ENCODE data around the gene STAT6.

Gene STAT6

DNA sequence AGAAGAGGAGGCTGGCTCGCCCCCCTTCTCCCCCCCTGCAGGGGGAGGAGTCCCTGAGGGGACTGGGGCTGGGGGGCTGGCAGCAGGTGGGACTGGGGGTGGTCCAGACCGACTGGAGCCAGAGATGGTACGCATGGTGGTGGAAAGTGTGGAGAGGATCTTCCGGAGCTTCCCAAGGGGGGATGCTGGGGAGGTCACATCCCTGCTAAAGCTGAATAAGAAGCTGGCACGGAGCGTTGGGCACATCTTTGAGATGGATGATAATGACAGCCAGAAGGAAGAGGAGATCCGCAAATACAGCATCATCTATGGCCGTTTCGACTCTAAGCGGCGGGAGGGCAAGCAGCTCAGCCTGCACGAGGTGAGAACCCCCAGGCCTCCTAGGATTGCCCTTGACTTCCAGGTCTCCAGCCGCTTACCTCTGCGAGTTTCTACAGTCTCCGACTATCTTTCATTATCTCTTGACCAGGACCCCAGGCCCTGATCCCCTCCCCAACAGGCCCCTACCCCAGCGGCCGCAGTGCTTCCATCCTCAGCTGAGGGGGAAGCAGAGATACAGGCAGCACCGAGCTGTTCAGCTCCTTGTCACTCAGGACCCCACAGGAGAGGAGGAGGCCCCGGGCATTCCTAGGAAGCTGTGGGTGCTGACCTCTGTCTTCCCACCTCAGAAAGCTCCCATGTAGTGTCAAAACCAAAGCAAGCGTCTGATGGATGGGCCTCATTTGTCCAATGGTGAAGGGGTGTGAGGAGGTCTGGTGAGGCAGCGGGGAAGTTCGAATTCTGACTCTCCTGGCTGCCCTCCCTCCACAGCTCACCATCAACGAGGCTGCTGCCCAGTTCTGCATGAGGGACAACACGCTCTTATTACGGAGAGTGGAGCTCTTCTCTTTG, 19.3 kb downstream of the STAT6 start:
- 89% methylated on average over 25 of the region's 25 CpGs for WGBS
- peak overlapping the region in 1 of 2 experiments; percentile 67 for H3K4ac ChIP-seq (ENCODE audit: low read depth in 1 of 2, low read length in 2 of 2)
- no peak overlapping the region for H3K4me2 ChIP-seq (ENCODE audit: low read length, poor library complexity, severe bottlenecking)
- no peak overlapping the region for H2BK120ac ChIP-seq (ENCODE audit: low read depth, low read length)
- no peak overlapping the region for H3K18ac ChIP-seq (ENCODE audit: low read depth in 1 of 2, low read length in 2 of 2)
- H3K27me3 ChIP-seq (ENCODE audit: control insufficient read depth in 1 of 2, insufficient read depth in 1 of 2, low read length in 2 of 2), result no peaks in the 10 kb centered on the region
- no peak overlapping the region for H3K27ac ChIP-seq (ENCODE audit: low read length, poor library complexity, severe bottlenecking)
- no peak overlapping the region for H3K23ac ChIP-seq (ENCODE audit: low read length in 2 of 2)
- H4K91ac ChIP-seq (ENCODE audit: low read length), result no peak overlapping the region
- H2AK5ac ChIP-seq (ENCODE audit: low read length, severe bottlenecking), result no peak overlapping the region
- H2AFZ ChIP-seq (ENCODE audit: low read depth, low read length), result no peak overlapping the region
- peaks cover 37% of the 10 kb centered on the region for H3K4me1 ChIP-seq (ENCODE audit: control insufficient read depth, insufficient read depth, low read depth, low read length)
- H3K79me1 ChIP-seq (replicated peaks; ENCODE audit: low read length, poor library complexity, severe bottlenecking), result peaks cover 23% of the 10 kb centered on the region
- no peak overlapping the region for H2BK15ac ChIP-seq (ENCODE audit: low read depth, poor library complexity, severe bottlenecking)
- H2BK12ac ChIP-seq (ENCODE audit: low read length in 2 of 2), result peak overlapping the region in 1 of 2 experiments; percentile 2
- no peak for DNase-seq
- H3K36me3 ChIP-seq (ENCODE audit: control insufficient read depth in 1 of 2, insufficient read depth in 2 of 2, low read depth in 1 of 2, low read length in 2 of 2), result peaks cover 55 to 62% of the 10 kb centered on the region in 2 experiments
- no peak overlapping the region for H3K14ac ChIP-seq (ENCODE audit: low read length in 2 of 2)
- peak overlapping the region in 1 of 2 experiments; percentile 90 for H3K4me3 ChIP-seq (ENCODE audit: insufficient read depth in 1 of 2, low read depth in 1 of 2, low read length in 2 of 2)
- no peak overlapping the region for H4K8ac ChIP-seq (ENCODE audit: low read length)
- H3K9me3 ChIP-seq (ENCODE audit: control insufficient read depth, low read length), result no peaks in the 10 kb centered on the region
- peak overlapping the region; percentile 95 for H3K9ac ChIP-seq (ENCODE audit: low read length)
- no peak overlapping the region for H2BK5ac ChIP-seq (ENCODE audit: low read depth, low read length, poor library complexity, severe bottlenecking)

DNA sequence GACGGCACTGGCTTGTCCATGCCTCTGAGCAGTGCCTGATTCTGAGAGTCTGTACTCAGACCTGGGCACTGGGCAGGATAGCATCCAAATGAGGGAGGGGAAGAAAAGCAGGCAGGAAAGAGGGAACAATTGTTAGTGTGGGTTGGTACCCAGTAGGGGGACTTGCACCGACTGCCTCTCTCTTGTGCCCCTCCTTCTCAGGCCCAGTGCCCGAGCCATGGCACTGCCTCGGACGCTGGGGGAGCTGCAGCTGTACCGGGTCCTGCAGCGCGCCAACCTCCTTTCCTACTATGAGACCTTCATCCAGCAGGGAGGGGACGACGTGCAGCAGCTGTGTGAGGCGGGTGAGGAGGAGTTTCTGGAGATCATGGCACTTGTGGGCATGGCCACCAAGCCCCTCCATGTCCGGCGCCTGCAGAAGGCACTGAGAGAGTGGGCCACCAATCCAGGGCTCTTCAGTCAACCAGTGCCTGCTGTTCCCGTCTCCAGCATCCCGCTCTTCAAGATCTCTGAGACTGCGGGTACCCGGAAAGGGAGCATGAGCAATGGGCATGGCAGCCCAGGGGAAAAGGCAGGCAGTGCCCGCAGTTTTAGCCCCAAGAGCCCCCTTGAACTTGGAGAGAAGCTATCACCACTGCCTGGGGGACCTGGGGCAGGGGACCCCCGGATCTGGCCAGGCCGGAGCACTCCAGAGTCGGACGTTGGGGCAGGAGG, 20.1 kb downstream of the STAT6 start:
- peaks cover 30% of the 10 kb centered on the region for H3K4me1 ChIP-seq (ENCODE audit: control insufficient read depth, insufficient read depth, low read depth, low read length)
- peak overlapping the region in 1 of 2 experiments; percentile 5 for H3K23ac ChIP-seq (ENCODE audit: low read length in 2 of 2)
- no peaks in the 10 kb centered on the region for H3K9me3 ChIP-seq (ENCODE audit: control insufficient read depth, low read length)
- peak overlapping the region in 1 of 2 experiments; percentile 90 for H3K4me3 ChIP-seq (ENCODE audit: insufficient read depth in 1 of 2, low read depth in 1 of 2, low read length in 2 of 2)
- H3K9ac ChIP-seq (ENCODE audit: low read length), result peak overlapping the region; percentile 95
- no peak overlapping the region for H3K27ac ChIP-seq (ENCODE audit: low read length, poor library complexity, severe bottlenecking)
- H4K8ac ChIP-seq (ENCODE audit: low read length), result no peak overlapping the region
- peak overlapping the region; percentile 30 for H3K4me2 ChIP-seq (ENCODE audit: low read length, poor library complexity, severe bottlenecking)
- peaks cover 47 to 54% of the 10 kb centered on the region in 2 experiments for H3K36me3 ChIP-seq (ENCODE audit: control insufficient read depth in 1 of 2, insufficient read depth in 2 of 2, low read depth in 1 of 2, low read length in 2 of 2)
- no peak overlapping the region for H4K91ac ChIP-seq (ENCODE audit: low read length)
- H3K18ac ChIP-seq (ENCODE audit: low read depth in 1 of 2, low read length in 2 of 2), result no peak overlapping the region
- no peak for DNase-seq
- H3K14ac ChIP-seq (ENCODE audit: low read length in 2 of 2), result peak overlapping the region in 1 of 2 experiments; percentile 7
- no peak overlapping the region for H2BK120ac ChIP-seq (ENCODE audit: low read depth, low read length)
- H3K27me3 ChIP-seq (ENCODE audit: control insufficient read depth in 1 of 2, insufficient read depth in 1 of 2, low read length in 2 of 2), result no peaks in the 10 kb centered on the region
- H3K4ac ChIP-seq (ENCODE audit: low read depth in 1 of 2, low read length in 2 of 2), result no peak overlapping the region
- H2AFZ ChIP-seq (ENCODE audit: low read depth, low read length), result no peak overlapping the region
- no peak overlapping the region for H2AK5ac ChIP-seq (ENCODE audit: low read length, severe bottlenecking)
- no peak overlapping the region for H2BK5ac ChIP-seq (ENCODE audit: low read depth, low read length, poor library complexity, severe bottlenecking)
- WGBS, result 94% methylated on average over 17 of the region's 22 CpGs
- H3K79me1 ChIP-seq (replicated peaks; ENCODE audit: low read length, poor library complexity, severe bottlenecking), result peaks cover 21% of the 10 kb centered on the region
- peak overlapping the region in 1 of 2 experiments; percentile 18 for H2BK12ac ChIP-seq (ENCODE audit: low read length in 2 of 2)
- H2BK15ac ChIP-seq (ENCODE audit: low read depth, poor library complexity, severe bottlenecking), result no peak overlapping the region

DNA sequence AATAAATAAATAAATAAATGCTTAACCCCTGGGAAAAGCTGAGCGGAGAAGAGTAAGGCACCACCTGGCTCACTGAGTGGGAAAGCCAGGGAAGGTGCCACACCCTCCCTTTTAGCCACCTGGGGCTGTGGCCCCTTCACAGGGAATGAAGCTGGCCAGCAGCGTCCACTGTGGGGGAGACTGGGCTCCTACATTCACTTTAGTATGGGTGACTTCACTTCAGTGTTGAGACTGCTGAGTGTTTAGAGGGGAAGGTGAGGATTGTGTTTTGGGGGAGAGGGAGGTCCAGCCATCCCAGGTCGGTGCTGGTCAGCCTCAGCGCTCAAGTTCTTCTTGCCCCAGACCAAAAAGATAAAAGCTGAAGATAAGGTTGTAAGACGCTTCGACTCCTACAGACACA, 20.7 kb downstream of the STAT6 start:
- Histone ChIP-seq H3K14ac (ENCODE audit: low read length in 2 of 2) (peak overlapping the region in 1 of 2 experiments; percentile 13), H2BK15ac (ENCODE audit: low read depth, poor library complexity, severe bottlenecking) (no peak overlapping the region), H3K4me1 (ENCODE audit: control insufficient read depth, insufficient read depth, low read depth, low read length) (peaks cover 30% of the 10 kb centered on the region), H3K9ac (ENCODE audit: low read length) (peak overlapping the region; percentile 95), H3K4me2 (ENCODE audit: low read length, poor library complexity, severe bottlenecking) (peak overlapping the region; percentile 30), H3K18ac (ENCODE audit: low read depth in 1 of 2, low read length in 2 of 2) (peak overlapping the region in 1 of 2 experiments; percentile 67), H3K9me3 (ENCODE audit: control insufficient read depth, low read length) (no peaks in the 10 kb centered on the region), H2AK5ac (ENCODE audit: low read length, severe bottlenecking) (no peak overlapping the region), H2BK120ac (ENCODE audit: low read depth, low read length) (no peak overlapping the region), H3K4me3 (ENCODE audit: insufficient read depth in 1 of 2, low read depth in 1 of 2, low read length in 2 of 2) (peak overlapping the region in 1 of 2 experiments; percentile 90), H4K8ac (ENCODE audit: low read length) (no peak overlapping the region), H3K36me3 (ENCODE audit: control insufficient read depth in 1 of 2, insufficient read depth in 2 of 2, low read depth in 1 of 2, low read length in 2 of 2) (peaks cover 41 to 49% of the 10 kb centered on the region in 2 experiments), H3K4ac (ENCODE audit: low read depth in 1 of 2, low read length in 2 of 2) (no peak overlapping the region), H3K79me1 (replicated peaks; ENCODE audit: low read length, poor library complexity, severe bottlenecking) (peaks cover 21% of the 10 kb centered on the region), H3K23ac (ENCODE audit: low read length in 2 of 2) (peak overlapping the region in 1 of 2 experiments; percentile 77), H3K27ac (ENCODE audit: low read length, poor library complexity, severe bottlenecking) (no peak overlapping the region), H4K91ac (ENCODE audit: low read length) (no peak overlapping the region), H3K27me3 (ENCODE audit: control insufficient read depth in 1 of 2, insufficient read depth in 1 of 2, low read length in 2 of 2) (no peaks in the 10 kb centered on the region), H2AFZ (ENCODE audit: low read depth, low read length) (no peak overlapping the region), H2BK12ac (ENCODE audit: low read length in 2 of 2) (no peak overlapping the region), H2BK5ac (ENCODE audit: low read depth, low read length, poor library complexity, severe bottlenecking) (no peak overlapping the region)
- DNase-seq, result no peak
- 69% methylated on average over 6 of the region's 6 CpGs for WGBS

All from mesenchymal stem cell (in vitro differentiated cells and primary cell).